Metanephros (tissue), 1 donor: ENCODE measurements around the gene CDK5RAP2. TPM values are rescaled to one million over a fixed set of nuclear protein-coding genes. Genes with fewer than 3 reads are reported as not detected.

Experiments
- total RNA-seq: library from RNA; depleted of rRNA; stranded (reverse); fragments of >200 nt; gene quantifications from one replicate; pipeline ENCODE4 v1.2.3, GENCODE V29; 2014

The CDK5RAP2 gene
- total RNA-seq = 57.3 TPM

GRCh38 chr9:120580051-120580896, at the start of gene CDK5RAP2:
Gene CDK5RAP2, minus strand, starts transcription at chr9:120580167. Its CDS starts 189 bp downstream, at chr9:120579978.

Other genes starting within 250 kb of the CDK5RAP2 start
- gene MEGF9, start 134.3 kb upstream of the CDK5RAP2 start, total RNA-seq = 14.0 TPM
- 49.2 TPM for gene FBXW2, start 213.2 kb upstream of the CDK5RAP2 start, total RNA-seq